OCI-M2 (cell line): ENCODE results near the gene HSD17B4.
"Not testable (repeated sequence)": the region's sequence is repeated elsewhere in the genome, so short reads cannot be mapped to it uniquely, and the experiment has no call there.

Source experiments
- DNase-seq: peaks from one replicate; lab custom pipeline; 2025; ENCODE audit not compliant: unreplicated experiment; lab: John Stamatoyannopoulos, UW

Gene HSD17B4

DNA sequence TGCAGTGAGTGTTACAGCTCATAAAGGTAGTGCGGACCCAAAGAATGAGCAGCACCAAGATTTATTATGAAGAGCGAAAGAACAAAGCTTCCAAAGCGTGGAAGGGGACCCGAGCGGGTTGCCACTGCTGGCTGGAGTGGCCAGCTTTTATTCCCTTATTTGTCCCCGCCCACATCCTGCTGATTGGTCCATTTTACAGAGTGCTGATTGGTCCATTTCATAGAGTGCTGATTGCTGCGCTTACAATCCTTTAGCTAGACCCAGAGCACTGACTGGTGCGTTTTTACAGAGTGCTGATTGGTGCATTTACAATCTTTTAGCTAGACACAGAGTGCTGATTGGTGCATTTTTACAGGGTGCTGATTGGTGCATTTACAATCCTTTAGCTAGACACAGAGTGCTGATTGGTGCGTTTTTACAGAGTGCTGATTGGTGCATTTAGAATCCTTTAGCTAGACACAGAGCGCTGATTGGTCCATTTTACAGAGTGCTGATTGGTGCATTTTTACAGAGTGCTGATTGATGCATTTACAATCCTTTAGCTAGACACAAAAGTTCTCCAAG, 19.5 kb upstream of the HSD17B4 start:
- not testable (repeated sequence) for DNase-seq

DNA sequence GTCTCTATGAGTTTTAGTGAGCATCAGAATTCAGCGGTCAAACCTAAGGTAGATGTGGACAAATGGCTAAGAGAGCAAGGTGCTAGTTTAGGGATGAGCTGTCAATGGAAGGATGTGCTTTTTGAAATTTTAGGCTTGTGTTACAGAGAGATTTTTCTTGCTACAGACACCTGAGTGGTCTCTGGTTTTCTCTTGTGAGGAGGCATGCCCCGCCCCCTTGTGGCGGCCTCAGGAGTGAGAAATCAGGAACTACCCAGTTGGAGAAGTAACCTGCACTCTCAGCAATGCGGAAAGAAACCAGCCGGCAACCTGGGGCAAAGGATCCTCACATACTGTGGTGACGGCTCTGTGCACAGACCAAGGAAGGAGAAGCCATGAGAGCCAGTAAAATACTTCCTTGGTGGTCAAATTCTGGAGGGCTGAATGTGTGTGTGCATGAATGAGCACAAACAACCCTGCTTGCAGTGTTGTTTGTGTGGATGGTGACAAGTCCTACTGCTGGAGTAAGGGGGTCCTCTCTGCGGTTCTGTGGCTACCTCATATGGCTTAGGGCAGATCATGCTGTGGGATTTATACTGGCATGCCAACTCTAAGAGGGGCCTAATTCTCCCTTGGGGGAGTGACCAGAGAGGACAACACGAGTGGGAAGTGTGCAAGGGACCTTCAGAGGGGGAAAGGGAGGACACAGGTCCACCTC, 16.7 kb upstream of the HSD17B4 start:
- no peak for DNase-seq

DNA sequence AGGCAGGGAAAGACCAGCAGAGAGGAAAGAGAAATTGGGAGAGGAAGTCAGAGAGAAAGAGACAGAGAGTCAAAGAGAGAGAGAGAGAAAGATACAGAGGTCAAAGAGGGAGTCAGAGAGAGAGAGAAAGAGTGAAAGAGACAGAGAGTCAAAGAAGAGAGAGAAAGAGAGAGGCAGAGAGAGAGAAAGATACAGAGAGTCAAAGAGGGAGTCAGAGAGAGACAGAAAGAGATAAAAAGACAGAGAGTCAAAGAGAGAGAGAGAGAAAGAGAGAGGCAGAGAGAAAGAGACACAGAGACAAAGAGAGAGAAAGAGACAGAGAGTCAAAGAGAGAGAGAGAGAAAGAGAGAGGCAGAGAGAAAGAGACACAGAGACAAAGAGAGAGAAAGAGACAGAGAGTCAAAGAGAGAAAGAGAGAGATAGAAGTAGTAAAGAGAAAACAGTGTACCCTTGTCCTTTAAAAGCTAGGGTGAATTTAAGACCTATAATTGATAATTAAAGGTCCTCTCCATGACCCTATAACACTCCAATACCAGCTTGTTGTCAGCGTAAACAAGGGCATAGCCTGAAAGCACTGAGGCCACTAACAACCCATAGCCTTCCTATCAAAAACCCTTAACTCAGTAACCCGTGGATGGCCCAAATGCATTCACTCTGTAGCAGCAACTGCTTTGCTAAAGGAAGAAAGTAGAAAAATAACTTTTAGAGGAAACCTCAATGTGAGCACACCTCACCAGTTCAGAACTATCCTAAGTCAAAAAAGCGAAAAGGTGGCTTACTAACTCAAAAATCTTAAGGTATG, 14.3 kb upstream of the HSD17B4 start:
- DNase-seq = not testable (repeated sequence)

DNA sequence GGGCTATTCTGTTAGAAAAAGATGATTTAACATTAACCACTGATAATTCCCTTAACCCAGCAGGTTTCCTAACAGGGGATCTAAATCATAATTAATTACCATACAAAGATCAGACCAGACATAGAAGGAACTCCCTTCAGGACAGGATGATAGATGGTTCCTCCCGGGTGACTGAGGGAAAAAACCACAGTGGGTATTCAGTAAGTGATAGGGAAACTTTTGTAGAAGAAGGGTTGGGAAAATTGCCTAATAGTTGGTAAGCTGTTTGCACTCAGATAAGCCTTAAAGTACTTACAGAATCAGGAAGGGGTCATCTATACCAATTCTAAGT, 13.7 kb upstream of the HSD17B4 start:
- DNase-seq = not testable (repeated sequence)

DNA sequence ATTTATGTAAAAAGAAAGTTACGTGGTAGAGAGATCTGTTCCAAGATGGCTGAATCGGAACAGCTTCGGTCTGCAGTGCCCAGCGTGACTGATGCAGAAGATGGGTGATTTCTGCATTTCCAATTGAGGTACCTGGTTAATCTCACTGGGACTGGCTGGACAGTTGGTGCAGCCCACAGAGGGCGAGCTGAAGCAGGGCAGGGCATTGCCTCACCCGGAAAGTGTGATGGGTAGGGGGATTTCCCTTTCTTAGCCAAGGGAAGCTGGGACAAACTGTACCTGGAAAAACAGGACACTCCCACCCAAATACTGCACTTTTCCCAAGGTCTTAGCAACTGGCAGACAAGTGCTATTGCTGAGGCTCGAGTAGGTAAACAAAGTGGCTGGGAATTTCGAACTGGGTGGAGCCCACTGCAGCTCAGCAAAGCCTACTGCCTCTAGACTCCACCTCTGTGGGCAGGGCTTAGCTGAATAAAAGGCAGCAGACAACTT, 13.1 kb upstream of the HSD17B4 start:
- no peak for DNase-seq

DNA sequence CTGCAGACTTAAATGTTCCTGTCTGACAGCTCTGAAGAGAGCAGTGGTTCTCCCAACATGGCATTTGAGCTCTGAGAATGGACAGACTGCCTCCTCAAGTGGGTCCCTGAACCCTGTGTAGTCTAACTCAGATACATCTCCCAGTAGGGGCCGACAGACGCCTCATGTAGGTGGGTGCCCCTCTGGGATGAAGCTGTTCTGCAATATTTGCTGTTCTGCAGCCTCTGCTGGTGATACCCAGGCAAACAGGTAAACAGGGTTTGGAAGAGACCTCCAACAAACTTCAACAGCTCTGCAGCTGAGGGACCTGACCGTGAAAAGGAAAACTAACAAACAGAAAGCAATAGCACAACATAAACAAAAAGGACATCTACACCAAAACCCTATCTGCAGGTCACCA, 12.7 kb upstream of the HSD17B4 start:
- not testable (repeated sequence) for DNase-seq

DNA sequence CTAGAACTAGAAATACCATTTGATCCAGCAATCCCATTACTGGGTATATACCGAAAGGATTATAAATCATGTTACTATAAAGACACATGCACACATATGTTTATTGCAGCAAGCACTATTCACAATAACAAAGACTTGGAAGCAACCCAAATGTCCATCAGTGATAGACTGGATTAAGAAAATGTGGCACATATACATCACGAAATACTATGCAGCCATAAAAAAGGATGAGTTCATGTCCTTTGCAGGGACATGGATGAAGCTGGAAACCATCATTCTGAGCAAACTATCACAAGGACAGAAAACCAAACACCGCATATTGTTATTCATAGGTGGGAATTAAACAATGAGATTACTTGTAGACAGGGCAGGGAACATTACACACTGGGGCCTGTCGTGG, 7.7 kb upstream of the HSD17B4 start:
- DNase-seq = not testable (repeated sequence)

DNA sequence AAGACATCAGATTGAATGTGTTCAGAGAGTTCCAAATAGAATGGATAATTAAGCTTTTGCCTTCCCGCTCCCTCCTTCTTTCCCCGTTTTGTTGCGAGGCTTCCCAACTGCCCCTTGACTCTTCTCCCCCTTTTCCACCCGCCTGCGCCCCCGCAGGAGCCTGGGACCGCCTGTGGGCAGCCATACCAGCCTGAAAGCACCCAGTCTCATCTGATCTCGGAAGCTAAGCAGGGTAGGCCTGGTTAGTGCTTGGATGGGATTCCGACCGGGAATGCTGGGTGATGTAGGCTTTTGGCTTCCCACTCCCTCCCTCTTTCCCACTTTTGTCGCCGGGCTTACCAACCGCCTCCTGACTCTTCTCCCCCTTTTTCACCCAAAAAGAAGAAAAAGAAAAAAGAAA, 6.8 kb upstream of the HSD17B4 start:
- DNase-seq = no peak

DNA sequence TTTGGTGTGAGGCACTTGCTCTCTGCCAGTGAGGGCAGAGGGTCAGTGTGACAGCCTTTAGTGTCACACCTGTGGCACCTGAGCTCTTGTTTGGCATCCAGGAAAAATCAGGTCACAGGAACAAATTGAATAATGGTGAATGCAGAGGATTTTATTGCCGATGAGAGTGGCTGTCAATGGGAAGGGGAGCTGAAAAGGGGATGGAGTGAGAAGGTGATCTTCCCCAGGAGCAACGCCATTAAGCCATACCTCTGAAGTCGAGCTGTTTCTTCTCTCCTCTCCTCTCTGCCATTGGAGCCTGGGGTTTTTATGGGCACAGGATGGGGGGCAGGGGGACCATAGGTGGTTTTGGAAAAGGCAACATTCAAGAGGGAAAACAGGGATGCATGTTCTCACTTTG, 2.4 kb upstream of the HSD17B4 start:
- DNase-seq = no peak

DNA sequence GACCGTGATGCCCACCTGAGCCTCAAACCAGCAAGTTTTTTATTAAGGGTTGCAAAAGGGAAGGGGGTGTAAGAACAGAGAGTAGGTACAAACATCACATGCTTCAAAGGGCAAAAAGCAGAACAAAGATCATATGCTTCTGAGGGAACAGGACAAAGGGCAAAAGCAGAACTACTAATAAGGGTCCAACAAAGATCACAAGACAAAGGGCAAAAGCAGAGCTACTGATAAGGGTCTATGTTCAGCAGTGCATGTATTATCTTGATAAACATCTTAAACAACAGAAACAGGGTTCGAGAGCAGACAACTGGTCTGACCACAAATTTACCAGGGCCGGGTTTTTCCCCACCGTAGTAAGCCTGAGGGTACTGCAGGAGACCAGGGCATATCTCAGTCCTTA, 1.7 kb upstream of the HSD17B4 start:
- not testable (repeated sequence) for DNase-seq

DNA sequence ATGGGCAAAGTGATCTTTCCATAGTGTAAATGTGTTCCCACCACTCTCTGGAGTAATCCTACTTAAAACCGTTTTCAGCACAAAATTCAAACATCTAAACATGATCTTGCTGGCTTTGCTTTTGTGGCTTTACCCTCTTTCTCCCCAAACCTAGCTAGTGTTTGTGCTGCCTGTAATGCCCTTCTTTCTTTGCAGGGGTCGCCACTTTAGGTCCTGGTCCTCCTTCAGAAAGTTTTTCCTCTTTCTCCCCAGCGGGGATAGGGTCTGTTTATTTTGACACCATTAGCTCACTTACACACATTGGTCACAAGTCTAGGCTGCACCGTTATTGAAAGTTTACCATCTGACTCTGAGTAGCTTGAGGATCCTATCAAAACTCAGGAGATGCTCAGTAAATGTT, 736 bp upstream of the HSD17B4 start:
- no peak for DNase-seq

DNA sequence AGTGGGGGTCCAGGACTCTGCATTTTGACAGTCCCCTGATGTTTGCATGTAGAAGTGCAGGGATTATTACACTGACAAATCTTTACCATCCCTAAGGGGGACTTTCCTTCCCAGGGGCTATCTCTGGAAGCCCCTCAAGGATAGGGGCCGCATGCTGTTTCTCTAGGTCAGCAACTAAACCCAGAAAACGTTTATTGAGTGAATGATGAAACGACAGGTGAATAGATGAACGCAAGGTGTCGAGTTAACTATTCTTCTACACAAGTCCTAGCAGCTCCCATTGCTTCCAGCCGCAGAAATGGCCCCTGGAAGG, 281 bp upstream of the HSD17B4 start:
- DNase-seq = no peak

DNA sequence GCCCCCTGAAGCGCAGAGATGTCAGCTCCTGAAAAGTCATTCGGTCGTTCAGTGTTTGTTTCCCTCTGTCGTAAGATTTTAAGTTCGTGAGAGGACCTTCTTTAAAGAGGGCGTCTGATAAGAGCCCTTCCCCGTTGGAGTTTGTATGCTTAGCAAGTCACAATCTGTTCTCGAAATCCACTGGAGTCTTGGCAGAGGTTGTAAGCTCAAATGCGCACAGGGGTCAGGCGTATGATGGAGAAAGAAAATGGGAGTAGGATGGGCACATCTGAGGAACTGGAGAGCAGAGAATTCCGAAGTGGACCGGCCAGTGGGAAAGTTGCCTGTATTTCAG, 710 bp downstream of the HSD17B4 start:
- no peak for DNase-seq

DNA sequence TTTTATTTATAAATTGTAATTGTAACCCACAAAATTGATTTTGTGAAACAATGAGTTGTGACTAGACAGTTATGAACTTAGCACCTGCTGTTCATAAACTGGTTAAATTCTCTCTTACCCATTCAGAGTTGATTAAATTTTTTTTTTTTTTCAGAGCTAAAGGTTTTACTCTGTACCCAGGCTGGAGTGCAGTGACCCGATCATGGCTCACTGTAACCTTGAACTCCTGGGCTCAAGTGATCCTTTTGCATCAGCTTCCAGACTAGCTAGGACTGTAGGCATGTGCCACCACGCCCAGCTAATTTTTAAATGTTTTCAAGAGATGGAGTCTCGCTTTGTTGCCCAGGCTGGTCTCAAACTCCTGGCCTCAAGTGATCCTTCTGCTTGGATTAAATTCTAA, 1.9 kb downstream of the HSD17B4 start:
- DNase-seq = no peak

DNA sequence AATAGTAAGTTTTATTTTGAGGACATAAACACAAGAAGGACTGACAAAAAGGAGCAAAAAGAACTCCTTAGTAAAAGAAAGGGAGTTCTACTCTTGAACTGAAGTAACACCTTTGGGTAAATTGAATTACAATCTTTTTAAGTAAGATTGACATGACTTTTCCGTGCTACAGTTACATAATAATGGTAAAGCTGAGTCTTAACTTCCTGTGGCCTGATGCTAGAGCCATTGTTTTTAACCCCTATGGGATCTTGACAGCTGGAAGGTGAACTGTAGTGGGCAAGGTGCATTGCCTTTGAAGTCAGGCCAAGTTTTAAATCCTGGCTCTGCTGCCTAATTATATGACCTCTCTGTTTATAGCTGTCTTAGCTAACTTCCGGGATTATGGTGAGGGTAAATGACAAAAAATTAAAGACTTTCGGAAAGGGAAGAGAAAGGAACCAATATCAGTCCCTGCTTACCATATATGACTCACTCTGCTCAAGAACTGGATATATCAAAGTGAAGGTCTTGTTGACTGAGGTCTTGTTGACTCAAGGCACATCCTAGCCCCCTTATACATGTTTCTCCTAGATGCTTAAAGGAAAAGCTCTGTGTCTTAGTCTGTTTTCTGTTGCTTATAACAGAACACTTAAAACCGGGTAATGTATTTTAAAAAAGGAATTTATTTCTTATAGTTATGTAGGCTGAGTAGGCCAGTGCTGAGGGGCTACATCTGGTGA, 6.8 kb downstream of the HSD17B4 start:
- DNase-seq = no peak

DNA sequence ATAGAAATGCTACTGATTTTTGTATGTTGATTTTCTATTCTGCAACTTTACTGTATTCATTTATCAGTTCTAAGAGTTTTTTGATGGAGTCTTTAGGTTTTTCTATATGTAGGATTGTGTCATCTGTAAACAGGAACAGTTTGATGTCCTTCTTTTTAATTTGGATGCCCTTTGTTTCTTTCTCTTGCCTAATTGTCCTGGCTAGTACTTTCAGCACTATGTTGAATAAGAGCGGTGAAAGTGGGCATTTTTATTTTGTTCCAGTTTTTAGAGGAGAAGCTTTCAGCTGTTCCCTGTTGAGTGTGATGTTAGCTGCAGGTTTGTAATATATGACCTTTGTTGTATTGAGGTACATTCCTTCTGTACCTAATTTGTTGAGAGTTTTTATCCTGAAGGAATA, 13.3 kb downstream of the HSD17B4 start:
- no peak for DNase-seq

DNA sequence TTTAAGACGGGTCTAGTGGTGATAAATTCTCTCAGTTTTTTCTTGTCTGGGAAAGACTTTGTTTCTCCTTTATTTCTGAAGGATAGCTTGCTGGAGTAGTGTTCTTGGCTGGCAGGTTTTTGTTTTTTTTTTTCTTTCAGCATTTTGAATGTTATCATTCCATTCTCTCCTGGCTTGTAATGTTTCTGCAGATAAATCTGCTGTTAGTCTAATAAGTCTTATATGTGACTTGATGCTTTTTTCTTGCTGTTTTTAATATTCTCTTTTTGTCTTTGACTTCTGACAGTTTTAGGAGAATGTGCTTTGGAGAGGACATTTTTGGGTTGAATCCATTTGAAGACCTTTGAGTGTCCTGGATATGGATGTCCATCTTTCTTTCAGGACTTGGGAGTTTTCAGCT, 16.0 kb downstream of the HSD17B4 start:
- no peak for DNase-seq

DNA sequence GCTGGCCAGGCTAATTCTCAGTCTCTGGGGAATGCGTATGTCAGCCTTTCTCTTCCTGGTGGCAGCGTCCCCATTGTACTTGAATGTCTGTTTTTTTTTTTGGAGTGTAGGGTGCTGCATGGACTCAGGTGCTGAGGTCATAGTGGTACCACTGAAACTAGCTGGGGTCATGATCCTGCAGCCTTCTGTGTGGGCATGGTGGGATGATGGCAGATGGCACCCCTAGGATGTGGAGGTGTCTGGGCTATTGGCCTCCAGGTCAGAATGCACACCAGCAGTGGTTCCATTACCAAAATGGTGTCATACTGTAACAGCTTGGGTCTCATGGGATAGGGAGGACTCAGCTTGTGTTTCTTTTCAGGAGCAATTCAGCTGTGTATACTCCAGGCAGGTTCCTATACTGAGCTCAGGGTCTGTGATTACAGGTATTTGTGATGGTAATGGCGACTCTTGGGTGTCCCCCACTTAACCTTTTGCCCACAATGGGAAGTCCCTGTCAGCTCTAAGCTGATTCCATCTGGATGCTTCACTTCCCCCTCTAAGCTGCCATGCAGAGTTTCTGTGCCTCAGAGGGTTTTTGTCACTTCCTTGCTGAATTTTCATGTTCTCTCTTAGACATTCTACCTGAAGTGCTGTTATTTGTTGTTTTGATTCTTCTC, 17.9 kb downstream of the HSD17B4 start:
- DNase-seq = no peak

DNA sequence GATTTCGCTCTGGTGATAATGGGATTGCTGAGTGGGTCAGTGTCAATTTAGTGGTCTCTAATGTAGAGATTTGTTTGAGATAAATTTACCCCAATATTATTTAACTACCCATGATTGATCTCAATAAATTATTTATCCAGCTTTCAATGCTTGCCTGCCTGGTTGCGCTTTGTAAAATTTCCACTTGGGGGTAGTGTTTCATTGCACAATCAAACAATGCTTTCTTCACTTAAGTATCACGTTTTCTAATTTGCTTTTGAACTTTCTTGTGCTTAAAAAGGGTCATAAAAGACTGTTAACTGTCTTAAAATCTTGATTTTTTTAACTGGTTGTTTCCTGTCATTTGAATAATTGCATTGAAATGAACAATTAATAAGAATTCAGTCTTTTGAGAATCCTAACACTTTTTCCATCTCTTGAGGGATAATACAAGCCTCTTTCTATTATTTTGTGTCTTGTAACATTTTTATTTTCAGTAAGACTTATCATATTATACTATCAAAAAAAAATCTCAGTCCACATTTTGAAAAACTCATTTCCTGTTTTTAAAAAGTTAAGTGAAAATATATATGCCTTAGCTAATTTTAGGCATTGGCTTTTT, 18.7 kb downstream of the HSD17B4 start:
- DNase-seq = no peak

DNA sequence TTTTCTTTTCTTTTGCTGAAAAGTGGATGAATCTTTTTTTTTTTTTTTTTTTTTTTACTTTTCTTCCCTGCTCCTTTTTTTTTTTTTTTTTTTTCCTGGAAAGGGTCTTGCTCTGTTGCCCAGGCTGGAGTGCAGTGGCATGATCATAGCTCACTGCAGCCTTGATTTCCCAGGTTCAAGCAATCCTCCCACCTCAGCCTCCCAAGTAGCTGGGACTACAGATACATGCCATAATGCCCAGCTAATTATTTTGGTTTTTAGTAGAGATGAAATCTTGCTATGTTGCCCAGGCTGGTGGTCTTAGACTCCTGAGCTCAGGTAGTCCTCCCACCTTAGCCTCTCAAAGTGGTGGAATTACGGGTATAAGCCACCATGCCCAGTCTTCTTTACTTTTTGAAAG, 20.9 kb downstream of the HSD17B4 start:
- DNase-seq = no peak

DNA sequence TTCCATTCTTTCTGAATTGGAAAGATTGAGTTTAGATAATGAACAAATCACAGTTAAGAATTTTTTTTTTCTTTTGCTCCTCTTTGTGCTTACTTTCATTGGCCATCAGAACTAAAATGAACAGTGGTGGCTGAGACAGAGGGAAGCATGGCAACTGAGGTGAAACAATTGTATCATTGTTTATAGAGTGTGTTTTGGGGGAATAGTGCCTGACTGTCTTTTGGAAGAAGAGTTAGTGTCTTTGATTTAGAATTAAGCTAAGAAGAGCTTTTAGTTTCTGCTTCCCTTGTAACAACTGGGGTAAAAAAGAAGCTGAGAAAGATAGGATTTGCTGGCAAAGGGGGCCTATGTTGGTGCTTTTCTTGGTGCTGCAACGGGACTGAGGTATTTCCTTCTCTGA, 24.0 kb downstream of the HSD17B4 start:
- DNase-seq = no peak
